ENCODE measurements around the gene MRPL55.
"Not testable (repeated sequence)": the region's sequence is repeated elsewhere in the genome, so short reads cannot be mapped to it uniquely, and the experiment has no call there.

MRPL55 gene

DNA sequence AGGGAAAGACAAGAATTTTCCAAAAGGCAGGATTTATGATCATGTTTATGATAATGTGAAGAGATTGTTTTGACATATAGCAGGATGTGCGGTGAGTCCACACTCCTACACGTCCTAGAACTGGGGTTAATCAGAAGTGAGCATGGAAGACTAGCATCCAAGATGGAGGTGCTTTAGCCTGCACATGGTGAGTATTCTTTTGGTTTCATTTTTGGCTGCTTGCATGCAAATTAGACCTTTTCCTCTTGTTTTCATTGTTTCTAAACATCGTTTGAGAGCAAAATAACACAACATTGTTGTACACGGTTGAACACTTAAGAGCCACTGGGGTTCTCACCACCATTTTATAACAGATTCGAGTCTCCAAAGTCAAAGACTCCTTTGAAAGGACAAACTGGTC is 16.1 kb upstream of the MRPL55 start:
- in situ Hi-C loops (cut with HindIII; ENCODE audit: low sequenced_read_pairs), result no loop called here

DNA sequence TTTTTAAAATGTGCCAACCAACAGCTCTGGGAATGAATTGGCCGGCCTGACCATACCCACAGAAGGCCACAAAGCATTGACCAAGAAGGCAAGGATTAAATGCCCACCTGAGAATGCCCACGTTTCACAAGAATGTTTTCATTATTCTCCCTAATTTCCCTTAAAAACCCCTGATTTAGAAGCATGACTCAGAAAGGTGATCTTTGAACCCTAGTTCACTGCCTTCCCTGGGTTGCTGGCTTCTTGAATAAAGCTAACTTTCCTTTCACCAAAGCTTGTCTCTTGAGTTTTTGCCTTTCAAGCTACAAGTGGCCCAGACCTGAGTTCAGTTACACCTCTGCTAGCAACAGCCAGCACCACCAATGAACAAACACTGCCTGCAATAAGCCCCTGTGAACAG is 14.4 kb upstream of the MRPL55 start:
- in situ Hi-C loops (cut with HindIII; ENCODE audit: low sequenced_read_pairs), result no loop called here

DNA sequence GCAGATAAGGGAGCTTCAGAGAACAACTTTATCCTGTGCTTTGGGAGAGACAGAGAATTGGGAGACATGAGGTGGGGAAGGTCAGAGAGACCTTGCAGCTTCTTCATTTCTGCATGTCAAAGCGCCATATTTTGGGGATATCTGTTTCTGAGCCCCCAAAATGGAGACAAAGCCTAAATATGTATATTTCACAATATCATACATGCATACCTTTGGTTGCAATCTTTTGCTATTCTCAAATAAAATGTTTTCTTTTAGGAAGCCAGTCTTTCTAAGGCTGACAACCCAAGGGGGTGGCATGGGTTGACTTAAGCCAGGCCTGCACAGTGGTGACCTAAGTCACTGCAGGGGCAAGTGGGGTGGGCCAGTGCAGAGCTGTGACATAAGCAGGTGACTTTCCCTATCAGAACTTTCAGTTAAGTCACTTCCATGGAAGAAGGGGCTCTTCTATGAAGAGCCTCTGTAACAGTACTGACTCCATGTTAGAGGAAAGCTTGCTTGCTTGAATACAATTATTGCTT is 13.9 kb upstream of the MRPL55 start:
- in situ Hi-C loops (cut with HindIII; ENCODE audit: low sequenced_read_pairs), result no loop called here

DNA sequence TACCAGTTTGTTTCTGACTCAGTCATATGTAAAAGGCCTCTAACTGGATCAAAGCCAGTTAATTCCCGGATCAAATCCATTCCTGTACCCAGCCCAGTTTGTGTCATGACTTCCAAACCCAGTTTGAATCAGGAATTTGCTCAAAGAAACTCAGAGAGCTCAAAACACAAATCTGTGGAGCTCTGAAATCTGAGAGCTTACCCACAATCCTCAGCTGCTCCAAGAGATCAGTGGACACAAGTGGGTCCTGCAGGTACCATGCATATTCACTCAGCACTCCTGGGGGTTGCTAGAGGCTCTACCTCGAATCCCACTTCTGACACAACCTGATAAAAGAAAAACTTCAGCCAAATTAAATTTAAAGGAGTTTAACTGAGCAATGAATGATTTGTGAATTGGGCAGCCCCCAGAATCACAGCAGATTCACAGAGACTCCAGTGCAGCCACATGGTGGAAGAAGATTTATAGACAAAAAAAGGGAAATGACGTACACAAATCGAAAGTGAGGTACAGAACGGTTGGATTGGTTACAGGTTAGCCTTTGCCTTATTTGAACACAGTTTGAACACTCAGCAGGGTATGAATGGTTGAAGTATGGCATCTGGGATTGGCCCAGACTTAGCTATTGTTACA is 11.9 kb upstream of the MRPL55 start:
- in situ Hi-C loops (cut with HindIII; ENCODE audit: low sequenced_read_pairs), result no loop called here

DNA sequence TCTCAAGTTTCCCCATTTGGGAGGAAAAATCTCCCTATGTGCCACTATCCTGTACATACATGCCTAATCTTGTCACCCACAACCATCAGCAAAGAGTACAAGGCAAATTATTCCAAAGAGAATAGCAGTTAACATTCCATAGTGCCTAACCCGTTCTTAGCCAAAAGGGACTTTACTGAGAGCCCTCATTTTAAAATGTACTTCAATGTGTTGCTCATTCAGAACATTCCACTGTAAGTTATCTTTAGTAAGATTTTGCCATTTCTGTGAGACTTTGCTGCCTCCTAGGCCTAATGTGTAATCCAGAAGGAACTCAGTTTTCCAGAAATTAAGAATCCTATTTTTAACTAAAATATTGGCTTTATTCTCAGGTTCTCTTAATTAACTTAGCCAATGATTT is 11.3 kb upstream of the MRPL55 start:
- in situ Hi-C loops (cut with HindIII; ENCODE audit: low sequenced_read_pairs), result no loop called here

DNA sequence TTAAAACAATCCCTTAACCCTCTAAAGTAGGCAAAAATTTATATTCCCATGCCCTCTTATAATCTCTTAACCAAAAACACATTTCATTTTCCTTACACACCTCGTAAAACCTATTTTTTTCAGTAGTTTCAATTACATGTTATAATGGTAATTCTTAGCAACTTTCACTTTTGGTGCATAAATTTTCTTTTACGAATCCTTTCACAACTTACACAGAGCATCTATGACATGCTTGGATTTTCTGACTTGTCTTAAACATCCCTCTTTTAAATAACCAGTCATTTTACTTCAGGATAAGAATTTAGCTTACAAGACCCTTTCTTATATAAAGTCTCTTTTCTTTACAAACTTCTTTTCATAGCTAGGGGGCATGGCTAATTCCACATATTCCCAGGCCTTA is 8.9 kb upstream of the MRPL55 start:
- in situ Hi-C loops (cut with HindIII; ENCODE audit: low sequenced_read_pairs), result no loop called here

DNA sequence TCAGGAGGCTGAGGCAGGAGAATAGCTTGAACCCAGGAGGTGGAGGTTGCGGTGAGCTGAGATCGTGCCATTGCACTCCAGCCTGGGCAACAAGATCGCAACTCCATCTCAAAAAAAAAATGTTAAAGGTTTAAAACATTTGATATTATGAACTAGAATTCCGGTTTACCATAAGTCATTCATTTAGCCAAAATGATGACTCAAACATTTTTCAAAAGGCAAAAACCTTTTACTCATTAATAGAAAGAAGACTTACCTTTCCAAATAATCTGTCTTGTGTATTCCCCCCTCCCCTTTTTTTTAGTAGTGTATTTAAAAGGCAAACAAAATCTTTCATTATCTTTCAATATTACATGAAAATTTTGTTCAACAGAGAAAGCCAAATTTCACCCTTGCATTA is 8.2 kb upstream of the MRPL55 start:
- in situ Hi-C loops (cut with HindIII; ENCODE audit: low sequenced_read_pairs), result no loop called here

DNA sequence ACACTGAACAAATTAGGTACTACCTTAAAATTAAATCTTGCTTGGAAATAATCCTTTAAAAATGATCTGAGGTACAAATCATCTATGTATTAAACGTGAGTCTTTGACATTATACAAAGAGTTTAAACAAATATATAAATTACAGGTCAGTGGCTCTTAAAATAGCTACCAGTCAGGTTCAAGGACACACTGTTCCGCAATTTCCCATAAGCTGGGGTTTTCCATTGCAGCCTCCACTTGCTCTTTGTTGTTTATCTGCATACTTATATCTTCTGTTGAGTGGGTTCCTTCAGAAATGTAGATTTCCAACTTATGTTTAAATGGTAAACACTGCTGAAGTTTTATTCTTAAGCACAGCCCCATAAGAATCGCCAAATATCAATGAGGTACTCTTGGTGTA is 5.7 kb upstream of the MRPL55 start:
- in situ Hi-C loops (cut with HindIII; ENCODE audit: low sequenced_read_pairs), result no loop called here

DNA sequence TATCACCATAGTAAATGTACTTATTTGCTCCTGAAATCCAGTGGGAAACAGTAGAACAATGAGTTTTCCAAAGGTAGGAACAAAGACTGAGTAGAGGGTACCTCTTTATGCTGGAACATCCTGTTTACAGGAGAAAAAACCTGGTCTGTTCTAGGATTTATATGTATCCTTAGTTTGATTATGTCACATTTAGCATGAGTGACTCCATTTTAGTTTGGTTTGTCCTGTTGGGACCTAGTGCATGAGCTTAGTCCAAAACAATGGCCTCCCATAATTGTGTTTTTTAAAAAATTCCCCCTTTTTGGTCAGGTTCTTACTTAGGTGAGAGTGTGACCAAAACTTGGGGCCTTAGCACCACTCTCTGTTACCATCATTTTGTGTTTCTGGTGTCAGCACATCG is 3.5 kb upstream of the MRPL55 start:
- in situ Hi-C loops (cut with HindIII; ENCODE audit: low sequenced_read_pairs), result no loop called here

DNA sequence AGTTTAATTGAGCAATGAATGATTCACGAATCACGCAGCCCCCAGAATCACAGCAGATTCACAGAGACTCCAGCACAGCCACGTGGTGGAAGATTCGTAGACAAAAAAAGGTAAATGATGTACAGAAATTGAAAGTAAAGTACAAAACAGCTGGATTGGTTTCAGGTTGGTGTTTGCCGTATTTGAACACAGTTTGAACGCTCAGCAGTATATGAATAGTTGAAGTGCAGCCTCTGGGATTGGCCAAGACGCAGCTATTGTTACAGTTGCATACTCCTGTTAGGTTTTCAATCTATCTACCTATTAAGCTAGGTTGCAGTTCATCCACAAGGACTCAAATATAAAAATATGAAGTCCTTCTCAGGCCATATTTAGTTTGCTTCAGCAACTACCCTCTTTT is 3.1 kb upstream of the MRPL55 start:
- in situ Hi-C loops (cut with HindIII; ENCODE audit: low sequenced_read_pairs), result no loop called here

DNA sequence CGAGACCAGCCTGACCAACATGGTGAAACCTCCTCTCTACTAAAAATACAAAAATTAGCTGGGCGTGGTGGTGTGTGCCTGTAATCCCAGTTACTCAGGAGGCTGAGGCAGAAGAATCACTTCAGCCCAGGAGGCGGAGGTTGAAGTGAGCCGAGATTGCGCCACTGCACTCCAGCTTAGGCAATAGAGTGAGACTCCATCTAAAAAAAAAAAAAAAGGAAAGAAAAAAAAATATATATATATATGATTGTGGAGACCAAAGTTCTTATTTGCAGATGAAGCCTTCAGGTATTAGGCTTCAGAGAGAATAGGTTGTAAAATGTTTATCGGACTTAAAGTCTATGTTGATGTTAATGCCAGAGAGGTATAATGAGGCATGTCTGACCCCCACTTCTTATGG is 2.2 kb upstream of the MRPL55 start:
- in situ Hi-C loops (cut with HindIII; ENCODE audit: low sequenced_read_pairs), result not testable (repeated sequence)

DNA sequence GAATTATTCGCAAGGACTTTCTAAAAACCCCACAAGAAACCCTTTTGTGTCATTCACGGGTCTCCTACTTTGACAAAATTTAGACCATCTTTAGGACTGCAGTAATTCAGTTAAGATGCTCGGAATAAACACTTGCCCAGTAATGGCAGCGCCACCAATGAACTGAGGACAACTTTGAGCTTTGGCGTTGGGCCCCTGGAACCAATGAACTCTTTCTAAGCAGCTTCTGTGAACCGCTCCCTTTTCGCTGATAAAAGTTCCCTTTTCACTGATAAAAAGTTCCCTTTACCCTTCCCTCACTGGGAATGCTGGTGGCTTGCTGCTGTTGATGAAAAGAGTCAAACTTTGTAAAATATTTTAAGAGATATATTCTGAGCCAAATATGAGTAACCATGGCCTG is 1.5 kb upstream of the MRPL55 start:
- in situ Hi-C loops (cut with HindIII; ENCODE audit: low sequenced_read_pairs), result no loop called here

DNA sequence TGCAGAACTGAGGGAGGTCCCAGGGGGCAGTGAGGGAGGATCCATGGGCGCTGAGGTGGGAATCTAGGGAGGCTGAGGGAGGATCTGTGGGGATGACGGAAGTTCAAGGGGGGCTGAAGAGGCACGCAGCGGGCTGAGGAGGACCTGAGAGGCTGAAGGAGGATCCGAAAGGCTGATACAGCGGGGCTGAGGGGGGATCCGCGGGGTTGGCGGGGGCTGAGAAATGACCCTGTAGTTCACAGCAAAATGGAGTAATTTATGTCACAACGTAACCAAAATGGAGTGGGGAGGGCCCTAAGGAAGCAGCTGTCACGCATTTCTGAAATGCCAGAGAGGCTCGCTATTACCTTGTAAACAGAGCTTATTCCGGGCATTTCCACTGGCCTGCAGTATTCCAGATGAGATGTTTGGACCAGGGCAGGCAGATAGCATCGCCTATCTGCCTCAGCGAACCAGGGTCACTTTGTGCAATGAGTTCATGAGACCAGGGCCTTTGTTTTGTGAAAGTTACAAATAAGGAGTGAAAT is 926 bp upstream of the MRPL55 start:
- in situ Hi-C loops (cut with HindIII; ENCODE audit: low sequenced_read_pairs), result loop anchor here (5.0 kb wide), 2 partner anchors 57 to 102 kb away; partner anchors contain the start of gene IBA57

DNA sequence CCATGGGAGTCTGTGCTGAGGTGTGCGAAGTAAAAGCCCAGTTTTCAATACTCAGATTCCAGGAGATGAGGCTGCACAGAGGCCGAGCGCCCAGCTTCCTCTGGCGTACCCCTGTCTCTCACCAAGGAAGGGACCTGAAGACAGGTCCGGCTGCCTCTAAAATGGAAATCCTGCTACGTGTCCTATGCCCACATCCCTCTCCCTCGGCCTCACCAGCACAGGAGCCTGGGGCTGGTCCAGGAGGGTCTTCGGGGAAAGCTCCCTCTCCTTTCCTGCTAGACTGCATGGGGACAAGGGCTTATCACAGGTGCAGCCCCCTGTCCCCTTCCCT is 392 bp downstream of the MRPL55 start:
- in situ Hi-C loops (cut with HindIII; ENCODE audit: low sequenced_read_pairs), result loop anchor here (5.0 kb wide), 2 partner anchors 59 to 104 kb away; partner anchors contain the start of gene IBA57

DNA sequence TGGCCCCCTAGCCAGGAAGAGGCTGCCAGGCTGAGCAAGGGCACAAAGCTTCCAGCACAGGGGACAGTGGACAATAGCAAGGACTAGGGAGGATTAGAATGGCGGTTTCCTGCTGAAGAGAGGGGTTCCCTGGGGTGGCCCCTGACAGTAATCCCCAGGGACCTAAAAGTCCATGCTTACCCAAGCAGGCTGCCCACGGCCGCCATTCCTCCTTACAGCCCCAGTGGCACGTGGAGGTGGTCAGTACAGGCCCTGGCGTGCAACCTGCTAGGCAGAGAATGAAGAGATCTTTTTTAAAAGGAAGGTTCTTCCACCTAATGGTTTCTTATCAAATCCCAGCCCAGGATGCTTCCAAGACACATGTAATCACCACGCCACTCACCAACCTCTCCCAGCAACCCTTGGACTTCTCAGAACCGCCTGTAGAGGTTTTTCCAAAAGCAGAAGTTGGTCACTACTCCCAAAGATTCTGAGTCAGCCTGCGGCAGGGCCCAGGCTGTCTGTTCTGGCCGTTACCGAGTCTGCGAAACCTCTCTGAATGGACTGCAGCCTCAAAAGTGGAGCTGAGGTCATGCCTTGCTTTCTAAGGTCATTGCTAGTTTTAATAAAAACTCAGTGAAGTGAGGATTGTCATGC is 926 bp downstream of the MRPL55 start:
- in situ Hi-C loops (cut with HindIII; ENCODE audit: low sequenced_read_pairs), result loop anchor here (5.0 kb wide), 2 partner anchors 59 to 104 kb away; partner anchors contain the start of gene IBA57

DNA sequence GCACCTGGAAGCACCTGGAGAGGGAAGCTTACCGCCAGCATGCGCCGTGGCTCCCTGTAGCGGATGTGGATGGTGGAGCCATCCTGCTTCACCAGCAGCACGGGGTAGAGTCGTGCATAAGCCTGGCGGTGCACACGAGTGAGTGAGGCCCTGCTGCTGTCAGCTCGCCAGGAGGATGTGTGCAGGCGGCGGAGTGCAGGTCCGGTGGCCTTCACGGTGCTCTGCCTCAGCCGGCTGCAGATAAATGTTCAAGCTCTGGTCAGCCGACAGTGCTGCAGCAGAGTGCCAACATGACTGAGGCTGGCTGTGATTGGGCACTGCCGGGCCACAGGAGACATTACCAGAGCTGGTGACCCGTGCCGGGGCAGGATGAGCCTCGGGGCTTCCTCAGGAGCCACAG is 1.5 kb downstream of the MRPL55 start:
- in situ Hi-C loops (cut with HindIII; ENCODE audit: low sequenced_read_pairs), result loop anchor here (5.0 kb wide), 2 partner anchors 60 to 105 kb away; partner anchors contain the start of gene IBA57

DNA sequence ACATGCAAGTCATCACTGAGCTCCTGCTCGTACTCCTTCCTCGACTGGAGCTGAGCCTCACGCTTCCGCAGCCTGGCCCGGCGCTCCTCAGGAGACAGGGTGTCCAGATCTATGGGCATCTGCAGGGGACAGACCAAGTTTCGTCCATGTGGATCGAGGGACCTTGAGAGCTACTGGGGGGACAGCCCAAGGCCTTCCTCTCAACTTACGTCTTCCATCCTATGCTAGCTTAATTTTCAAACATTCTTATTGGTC is 2.4 kb downstream of the MRPL55 start:
- in situ Hi-C loops (cut with HindIII; ENCODE audit: low sequenced_read_pairs), result loop anchor here (5.0 kb wide), 2 partner anchors 61 to 106 kb away; partner anchors contain the start of gene IBA57

DNA sequence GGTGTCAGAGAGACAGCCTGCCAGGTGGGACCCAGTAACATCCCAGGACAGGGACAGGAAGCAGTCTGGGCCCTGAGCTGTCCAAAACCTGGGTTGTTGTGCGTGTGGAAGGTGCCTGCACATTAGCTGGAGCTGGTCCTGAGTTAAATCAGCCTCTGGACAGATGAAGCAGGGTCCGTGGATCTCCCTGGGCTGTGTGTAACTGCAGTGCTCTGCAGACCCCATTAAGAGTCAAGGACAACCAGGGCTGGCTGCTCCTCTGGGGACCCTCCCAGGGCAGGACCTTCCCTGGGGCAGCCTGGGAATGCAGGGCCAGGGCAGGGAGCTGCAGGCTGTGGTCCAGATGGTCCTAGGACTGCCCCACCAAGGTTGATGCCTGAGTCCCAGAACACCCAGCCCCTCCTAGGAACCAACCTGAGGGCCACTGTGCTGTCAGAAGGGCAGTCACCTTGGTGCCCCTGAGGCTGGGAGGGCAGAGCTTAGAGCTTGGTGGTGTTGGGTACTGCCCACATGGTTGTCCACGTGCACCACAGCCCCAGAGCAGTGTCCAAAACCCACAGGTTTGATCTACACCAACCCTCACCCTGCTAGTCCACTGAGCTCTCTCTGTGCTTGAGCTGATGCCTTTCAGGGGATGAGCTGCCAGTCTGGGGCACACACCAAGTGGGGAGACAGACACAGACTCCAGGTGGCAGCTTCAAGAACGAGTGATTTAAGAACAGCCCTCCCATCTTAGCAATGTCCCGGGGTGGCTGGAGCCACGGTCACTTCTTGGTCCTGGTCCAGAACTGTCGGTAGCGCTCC is 2.9 kb downstream of the MRPL55 start:
- in situ Hi-C loops (cut with HindIII; ENCODE audit: low sequenced_read_pairs), result loop anchor here (5.0 kb wide), 2 partner anchors 61 to 106 kb away; partner anchors contain the start of gene IBA57

DNA sequence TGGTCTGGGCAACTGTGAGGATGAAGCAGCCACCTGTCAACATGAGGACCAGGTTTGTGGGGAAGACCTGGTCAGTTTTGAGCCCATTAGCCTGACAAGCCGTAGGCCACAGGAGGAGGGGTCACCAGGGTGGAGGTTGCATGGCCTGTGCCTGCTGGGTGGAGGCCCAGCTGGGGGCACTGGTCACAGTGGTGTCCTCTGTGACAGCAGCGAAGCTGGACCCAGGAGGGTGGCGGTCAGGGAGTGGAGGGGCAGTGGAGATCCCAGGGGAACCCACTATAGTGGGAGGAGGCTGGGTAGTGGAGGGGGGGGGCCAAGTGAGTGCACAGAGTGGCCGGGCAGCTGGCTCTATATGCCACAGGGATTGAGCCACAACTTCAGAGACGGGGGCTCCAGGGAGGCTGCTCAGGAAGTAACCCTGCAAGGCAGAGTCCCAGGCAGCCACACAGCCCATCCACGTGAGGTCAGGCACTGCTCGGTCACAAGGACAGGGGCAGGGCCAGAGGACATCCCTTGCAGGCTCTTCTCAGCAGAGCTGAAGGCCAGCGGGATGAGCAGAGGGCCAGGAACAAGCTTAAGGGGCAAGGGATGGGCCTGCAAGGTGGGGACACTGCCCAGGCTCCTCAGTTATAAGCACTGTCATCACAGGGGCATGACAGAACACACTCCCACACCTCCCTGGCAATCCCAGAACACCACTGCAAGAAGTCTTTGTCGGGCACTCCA is 3.7 kb downstream of the MRPL55 start:
- in situ Hi-C loops (cut with HindIII; ENCODE audit: low sequenced_read_pairs), result loop anchor here (5.0 kb wide), 2 partner anchors 62 to 107 kb away; partner anchors contain the start of gene IBA57

DNA sequence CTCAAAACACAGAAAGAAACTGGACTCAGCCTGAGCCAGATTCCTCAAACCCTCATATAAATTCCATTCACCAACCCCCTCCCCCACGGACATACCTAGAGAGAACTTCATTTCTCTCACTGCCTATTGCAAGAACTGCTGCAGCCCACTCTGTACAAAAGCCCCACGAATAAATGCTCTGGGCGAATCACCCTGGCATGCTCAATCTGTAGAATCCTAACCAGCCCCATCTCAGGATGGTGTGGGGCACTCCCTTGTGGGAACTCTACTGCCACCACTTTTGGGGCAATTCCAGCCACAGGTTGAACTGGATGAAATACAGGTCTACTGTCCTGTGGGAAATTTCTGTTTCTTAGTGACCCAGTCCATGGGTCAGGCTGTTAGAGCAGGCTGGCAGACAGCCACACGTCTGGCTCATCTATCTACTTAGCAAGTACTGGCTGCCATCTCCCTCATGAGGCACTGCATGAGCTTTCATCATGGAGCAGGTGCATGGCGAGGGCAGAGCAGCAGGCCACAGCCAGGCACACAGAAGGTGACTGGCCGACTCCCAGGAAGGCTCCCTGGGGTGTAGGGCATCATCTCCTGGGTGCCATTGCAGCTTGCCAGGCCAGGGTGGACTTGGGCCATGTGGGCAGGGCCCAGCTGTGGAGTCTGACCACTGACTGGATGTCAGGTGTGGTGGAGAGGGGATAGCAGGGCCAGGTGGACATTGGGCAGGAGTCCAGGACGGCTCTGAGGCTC is 4.4 kb downstream of the MRPL55 start:
- in situ Hi-C loops (cut with HindIII; ENCODE audit: low sequenced_read_pairs), result loop anchor here (5.0 kb wide), 2 partner anchors 63 to 108 kb away; partner anchors contain the start of gene IBA57
